SK-N-MC (cell line): Measurements from ENCODE around the gene TOR1AIP1.

Source experiments
- EZH2 ChIP-seq: fragments of 200-600 bp; sonication (generic); IDR thresholded peaks from one replicate; pipeline ENCODE4 v1.6.1; 2017; ENCODE audit warnings: antibody characterized with exemption
- FOXP2 ChIP-seq: optimal IDR thresholded peaks from 2 replicates; pipeline ENCODE3; 2011; ENCODE audit warnings: mild to moderate bottlenecking, moderate library complexity; ENCODE audit not compliant: insufficient read depth; ENCODE audit errors: extremely low read length, control extremely low read depth
- POLR2AphosphoS5 ChIP-seq: IDR thresholded peaks from 2 replicates; pipeline ENCODE4 v1.6.1; 2012; ENCODE audit warnings: mild to moderate bottlenecking, low read depth, low read length, borderline replicate concordance

GRCh38 chr1:179935909-179936496 lies 53.9 kb downstream of the TOR1AIP1 start:
- TF ChIP-seq EZH2 (no peak), POLR2AphosphoS5 (no peak), FOXP2 (no peak)
